H1 (cell line): ENCODE results near the gene HEPHL1. TPM values are rescaled to one million over a fixed set of nuclear protein-coding genes. Genes with fewer than 3 reads are reported as not detected.

Source experiments
- CTCF ChIA-PET: fragments of 300-600 bp; sonication (Branson Sonifier 250); formaldehyde crosslinking; loops from one replicate; lab custom pipeline; 2021; ENCODE audit not compliant: partially characterized antibody; lab: Charles Lee
- POLR2A ChIA-PET: fragments of 300-600 bp; sonication (Branson Sonifier 250); formaldehyde crosslinking; loops from one replicate; lab custom pipeline; 2021; ENCODE audit warnings: inconsistent platforms; ENCODE audit not compliant: partially characterized antibody; lab: Charles Lee
- DNase-seq, 2 experiments: peaks; one replicate each; pipeline versions ENCODE4 v3.0.0 to v3.0.0-alpha.2; 2010 to 2022; ENCODE audit warnings: low spot score in 2 of 2, low read depth in 1 of 2, mixed read lengths in 1 of 2
- FAIRE-seq: peaks from 2 replicates; lab custom pipeline; 2011; peaks lifted over from hg19 to GRCh38; lab: Jason Lieb, UNC
- H2AFZ ChIP-seq: 2 replicates; pipeline ENCODE4 v1.8.1; 2012; ENCODE audit warnings: low read length, inconsistent platforms
- H2AK5ac ChIP-seq: 2 replicates; pipeline ENCODE4 v1.6.1; 2013; ENCODE audit warnings: low read depth, low read length
- H2BK120ac ChIP-seq: replicated peaks from 2 replicates; pipeline ENCODE3; 2013; ENCODE audit warnings: low read depth, low read length, inconsistent platforms
- H2BK12ac ChIP-seq: 2 replicates; pipeline ENCODE4 v1.6.1; 2013; ENCODE audit warnings: low read depth, low read length
- H2BK15ac ChIP-seq: 2 replicates; pipeline ENCODE4 v1.6.1; 2013; ENCODE audit warnings: low read length
- H2BK20ac ChIP-seq: 2 replicates; pipeline ENCODE4 v1.6.1; 2013; ENCODE audit warnings: low read length
- H2BK5ac ChIP-seq: 2 replicates; pipeline ENCODE4 v1.6.1; 2013; ENCODE audit warnings: low read depth, low read length
- H3K14ac ChIP-seq: 2 replicates; pipeline ENCODE4 v1.6.1; 2013; ENCODE audit warnings: inconsistent platforms; ENCODE audit not compliant: insufficient read length
- H3K18ac ChIP-seq: 2 replicates; pipeline ENCODE4 v1.6.1; 2013; ENCODE audit warnings: low read length; ENCODE audit errors: extremely low read depth
- H3K23ac ChIP-seq: 2 replicates; pipeline ENCODE4 v1.6.1; 2013; ENCODE audit warnings: inconsistent platforms; ENCODE audit not compliant: insufficient read length
- H3K23me2 ChIP-seq: 2 replicates; pipeline ENCODE4 v1.6.1; 2013; ENCODE audit warnings: low read depth, low read length
- H3K27ac ChIP-seq: 2 replicates; pipeline ENCODE4 v1.6.1; 2011; ENCODE audit warnings: low read depth, low read length, inconsistent platforms
- H3K27me3 ChIP-seq, 4 experiments: replicated peaks in 1 of 4; 1 replicate in 1 of 4; 2 replicates in 3 of 4; pipeline versions ENCODE4 v1.6.1 to v1.8.1; 2011 to 2013; ENCODE audit warnings: low read length in 3 of 4, mild to moderate bottlenecking in 3 of 4, inconsistent platforms in 2 of 4, mixed read lengths in 2 of 4, moderate library complexity in 1 of 4; ENCODE audit not compliant: control insufficient read depth in 3 of 4, insufficient read depth in 3 of 4; ENCODE audit errors: extremely low read depth in 1 of 4
- H3K36me3 ChIP-seq, 4 experiments: 2 replicates each; pipeline versions ENCODE4 v1.6.1 to v1.8.1; 2011 to 2013; ENCODE audit warnings: mild to moderate bottlenecking in 4 of 4, low read length in 3 of 4, moderate library complexity in 2 of 4, control low read depth in 1 of 4, inconsistent platforms in 1 of 4; ENCODE audit not compliant: insufficient read depth in 4 of 4, control insufficient read depth in 2 of 4
- H3K4ac ChIP-seq: replicated peaks from 2 replicates; pipeline ENCODE3; 2013; ENCODE audit warnings: low read length, low read depth, mixed read lengths, inconsistent platforms; ENCODE audit not compliant: insufficient read length
- H3K4me1 ChIP-seq, 4 experiments: replicated peaks in 1 of 4; 1 replicate in 1 of 4; 2 replicates in 3 of 4; pipeline versions ENCODE4 v1.6.1 to v1.8.1; 2011 to 2013; ENCODE audit warnings: low read length in 3 of 4, inconsistent platforms in 2 of 4, mixed read lengths in 1 of 4; ENCODE audit not compliant: insufficient read depth in 4 of 4, control insufficient read depth in 3 of 4
- H3K4me2 ChIP-seq, 2 experiments: 2 replicates each; pipeline versions ENCODE4 v1.6.1 to v1.8.1; 2011 to 2013; ENCODE audit warnings: low read depth in 2 of 2, low read length in 2 of 2, control low read depth in 1 of 2, inconsistent platforms in 1 of 2, mild to moderate bottlenecking in 1 of 2; ENCODE audit not compliant: insufficient read depth in 1 of 2
- H3K4me3 ChIP-seq, 4 experiments: fragments of 200-600, 300-600 bp in 1 of 4; sonication (generic), shearing (Covaris generic), sonication (Bioruptor Twin) in 1 of 4; 2 replicates each; pipeline versions ENCODE4 v1.5.1 to v1.8.1; 2011 to 2016; ENCODE audit warnings: low read length in 4 of 4, low read depth in 3 of 4, control low read depth in 2 of 4, inconsistent platforms in 2 of 4, mild to moderate bottlenecking in 2 of 4, mixed read lengths in 1 of 4, moderate library complexity in 1 of 4; ENCODE audit not compliant: insufficient read depth in 2 of 4; ENCODE audit errors: extremely low read depth in 1 of 4
- H3K56ac ChIP-seq: replicated peaks from 2 replicates; pipeline ENCODE3; 2013; ENCODE audit warnings: low read depth, mild to moderate bottlenecking, mixed read lengths, low read length, inconsistent platforms; ENCODE audit not compliant: insufficient read length
- H3K79me1 ChIP-seq: 2 replicates; pipeline ENCODE4 v1.6.1; 2013; ENCODE audit warnings: low read depth, low read length, control low read depth
- H3K79me2 ChIP-seq, 2 experiments: 2 replicates each; pipeline versions ENCODE4 v1.6.1 to v1.8.1; 2012 to 2013; ENCODE audit warnings: low read length in 2 of 2, mild to moderate bottlenecking in 2 of 2, inconsistent platforms in 1 of 2; ENCODE audit not compliant: insufficient read depth in 2 of 2, control insufficient read depth in 1 of 2
- H3K9ac ChIP-seq, 4 experiments: replicated peaks in 1 of 4; 1 replicate in 1 of 4; 2 replicates in 3 of 4; pipeline versions ENCODE4 v1.6.1 to v1.8.1; 2011 to 2013; ENCODE audit warnings: low read depth in 3 of 4, low read length in 3 of 4, control low read depth in 2 of 4, mild to moderate bottlenecking in 2 of 4, moderate library complexity in 2 of 4, inconsistent platforms in 1 of 4; ENCODE audit errors: extremely low read depth in 1 of 4
- H3K9me3 ChIP-seq, 2 experiments: 2 replicates each; pipeline versions ENCODE4 v1.6.1 to v1.8.1; 2012 to 2013; ENCODE audit warnings: mild to moderate bottlenecking in 2 of 2, moderate library complexity in 2 of 2, control low read depth in 1 of 2, inconsistent platforms in 1 of 2, low read depth in 1 of 2, low read length in 1 of 2, mixed read lengths in 1 of 2; ENCODE audit not compliant: insufficient read depth in 2 of 2
- H4K20me1 ChIP-seq, 2 experiments: replicated peaks in 1 of 2; 2 replicates each; pipeline versions ENCODE3 to v1.8.1; 2011 to 2013; ENCODE audit warnings: inconsistent platforms in 2 of 2, low read length in 2 of 2, mild to moderate bottlenecking in 1 of 2; ENCODE audit not compliant: insufficient read depth in 2 of 2, control insufficient read depth in 1 of 2
- H4K5ac ChIP-seq: 2 replicates; pipeline ENCODE4 v1.6.1; 2013; ENCODE audit warnings: low read length, low read depth, mixed read lengths, inconsistent platforms; ENCODE audit not compliant: insufficient read length
- H4K8ac ChIP-seq: 2 replicates; pipeline ENCODE4 v1.8.0; 2013; ENCODE audit warnings: mild to moderate bottlenecking, moderate library complexity, low read length, inconsistent platforms; ENCODE audit not compliant: insufficient read depth; ENCODE audit errors: extremely low read depth
- H4K91ac ChIP-seq: replicated peaks from 2 replicates; pipeline ENCODE3; 2013; ENCODE audit warnings: low read length, mixed read lengths, inconsistent platforms; ENCODE audit not compliant: insufficient read length
- CHD2 ChIP-seq: IDR thresholded peaks from 2 replicates; pipeline ENCODE4 v1.6.1; 2012; ENCODE audit warnings: low read length, improper control_type of control experiment
- JUN ChIP-seq: IDR thresholded peaks from 2 replicates; pipeline ENCODE4 v1.6.1; 2011; ENCODE audit warnings: low read depth, mild to moderate bottlenecking, improper control_type of control experiment, low read length
- KDM1A ChIP-seq: fragments of 200-600, 300-600 bp; sonication (generic); IDR thresholded peaks from 2 replicates; pipeline ENCODE4 v1.7.1; 2016; ENCODE audit warnings: mild to moderate bottlenecking, low read length, borderline replicate concordance
- MAFK ChIP-seq: IDR thresholded peaks from 2 replicates; pipeline ENCODE4 v1.6.1; 2012; ENCODE audit warnings: low read depth, mild to moderate bottlenecking, improper control_type of control experiment, low read length
- SRF ChIP-seq: IDR thresholded peaks from 2 replicates; pipeline ENCODE4 v1.6.1; 2011; ENCODE audit warnings: mild to moderate bottlenecking, low read depth, low read length, moderate library complexity
- WGBS, 2 experiments: shearing (Covaris generic) in 1 of 2; methylation state at CpG; one replicate each; pipeline versions ENCODE4 v1.1.6 to v1.1.7; 2013 to 2015; ENCODE audit warnings: low lambda C conversion rate in 2 of 2, mixed read lengths in 2 of 2, inconsistent platforms in 1 of 2, low coverage in 1 of 2, missing lambda C conversion rate in 1 of 2; ENCODE audit not compliant: insufficient replicate concordance in 2 of 2, insufficient coverage in 1 of 2, insufficient read length in 1 of 2; ENCODE audit errors: extremely low coverage in 1 of 2, missing lambda C conversion rate in 1 of 2; 5-methylcytosine and 5-hydroxymethylcytosine counted together
- polyA plus RNA-seq, 7 experiments: library from polyadenylated mRNA; depleted of rRNA in 3 of 7; stranded (reverse) in 5 of 7; unstranded in 2 of 7; fragments of >200 nt in 5 of 7; fragments of 200-250 nt in 2 of 7; gene quantifications; 1 replicate in 5 of 7; 2 replicates in 1 of 7; 4 replicates in 1 of 7; pipeline versions ENCODE4 v1.2.1 to v1.2.3, GENCODE V29; 2011 to 2013; ENCODE audit warnings: missing spikeins in 2 of 7, mixed read lengths in 2 of 7
- total RNA-seq: library from RNA; stranded (reverse); fragmentation: NEBNext Ultra II Directional; extraction: Animal tissue kit (Norgen Biotek cat#: 25700); gene quantifications from 2 replicates; pipeline ENCODE4 v1.2.1, GENCODE V29; 2021
- TF ChIP-seq, protein P1 (sequence below): IDR thresholded peaks from 2 replicates; pipeline ENCODE4 v1.6.1; 2011; ENCODE audit warnings: low read depth, mild to moderate bottlenecking, low read length; ENCODE audit not compliant: insufficient read depth
- TF ChIP-seq, protein P2 (sequence below): IDR thresholded peaks from 2 replicates; pipeline ENCODE4 v1.6.1; 2012; ENCODE audit warnings: low read length, inconsistent platforms

Gene HEPHL1
- total and polyA plus RNA-seq, 2 of the 8 experiments (the other 6 are each of a cell fraction or from before 2014, with no cell fraction given): 0.09 to 0.11 TPM

DNA sequence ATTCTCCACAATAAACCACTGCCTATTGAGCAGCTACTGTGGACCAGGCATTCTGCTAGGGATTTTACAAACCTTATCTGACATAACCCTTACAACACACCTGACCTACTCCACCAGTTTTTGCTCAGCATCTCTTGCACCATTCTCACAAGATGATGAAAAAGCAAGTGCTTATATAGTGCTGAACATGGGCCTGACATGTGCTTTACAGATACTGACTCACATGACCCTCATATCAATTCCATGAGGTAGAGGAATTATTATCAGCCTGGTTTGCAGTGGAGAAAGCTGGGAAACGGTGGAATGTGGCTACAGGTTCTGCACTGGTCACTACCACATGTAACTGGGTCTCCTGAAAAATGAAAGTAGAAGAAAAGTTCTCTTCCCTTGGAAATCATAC lies 69.9 kb downstream of the HEPHL1 start:
- H3K4ac ChIP-seq: no peak overlapping the region
- no peaks in the 10 kb centered on the region for H3K4me1 ChIP-seq
- H2BK15ac ChIP-seq: no peak overlapping the region
- no peaks in the 10 kb centered on the region for H3K79me1 ChIP-seq
- no peak overlapping the region for H3K23ac ChIP-seq
- H3K79me2 ChIP-seq: no peaks in the 10 kb centered on the region
- no peak overlapping the region for H2BK5ac ChIP-seq
- DNase-seq (no peak), FAIRE-seq (no peak)
- H2AK5ac ChIP-seq: no peak overlapping the region
- 93% methylated on average over 1 of the region's 1 CpG; no CpG with 5 or more reads in 1 of the 2 experiments for WGBS, 2 experiments
- no peak overlapping the region for H3K4me2 ChIP-seq
- no peaks in the 10 kb centered on the region for H3K23me2 ChIP-seq
- H4K5ac ChIP-seq: no peak overlapping the region
- no peak overlapping the region for H3K14ac ChIP-seq
- H3K27ac ChIP-seq: no peak overlapping the region
- ChIA-PET POLR2A (no interaction called here), CTCF (no interaction called here)
- H4K20me1 ChIP-seq: no peaks in the 10 kb centered on the region
- no peak overlapping the region for H2BK120ac ChIP-seq
- H2AFZ ChIP-seq: no peak overlapping the region
- H3K9me3 ChIP-seq: no peaks in the 10 kb centered on the region
- H3K4me3 ChIP-seq: no peak overlapping the region
- H4K91ac ChIP-seq: no peak overlapping the region
- H3K9ac ChIP-seq: no peak overlapping the region
- no peak overlapping the region for H2BK20ac ChIP-seq
- no peak overlapping the region for H4K8ac ChIP-seq
- H3K27me3 ChIP-seq: no peaks in the 10 kb centered on the region
- no peak overlapping the region for H3K18ac ChIP-seq
- H2BK12ac ChIP-seq: no peak overlapping the region
- no peaks in the 10 kb centered on the region for H3K36me3 ChIP-seq
- H3K56ac ChIP-seq: no peak overlapping the region
- no peak for TF ChIP-seq MAFK
- TF ChIP-seq, protein P1, sequence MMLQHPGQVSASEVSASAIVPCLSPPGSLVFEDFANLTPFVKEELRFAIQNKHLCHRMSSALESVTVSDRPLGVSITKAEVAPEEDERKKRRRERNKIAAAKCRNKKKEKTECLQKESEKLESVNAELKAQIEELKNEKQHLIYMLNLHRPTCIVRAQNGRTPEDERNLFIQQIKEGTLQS: no peak
- TF ChIP-seq, protein P2, sequence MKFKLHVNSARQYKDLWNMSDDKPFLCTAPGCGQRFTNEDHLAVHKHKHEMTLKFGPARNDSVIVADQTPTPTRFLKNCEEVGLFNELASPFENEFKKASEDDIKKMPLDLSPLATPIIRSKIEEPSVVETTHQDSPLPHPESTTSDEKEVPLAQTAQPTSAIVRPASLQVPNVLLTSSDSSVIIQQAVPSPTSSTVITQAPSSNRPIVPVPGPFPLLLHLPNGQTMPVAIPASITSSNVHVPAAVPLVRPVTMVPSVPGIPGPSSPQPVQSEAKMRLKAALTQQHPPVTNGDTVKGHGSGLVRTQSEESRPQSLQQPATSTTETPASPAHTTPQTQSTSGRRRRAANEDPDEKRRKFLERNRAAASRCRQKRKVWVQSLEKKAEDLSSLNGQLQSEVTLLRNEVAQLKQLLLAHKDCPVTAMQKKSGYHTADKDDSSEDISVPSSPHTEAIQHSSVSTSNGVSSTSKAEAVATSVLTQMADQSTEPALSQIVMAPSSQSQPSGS: no peak
- TF ChIP-seq SRF: no peak
- no peak for TF ChIP-seq KDM1A
- no peak for TF ChIP-seq JUN
- no peak for TF ChIP-seq CHD2
